Kidney glomerular epithelial cell (primary cell): ENCODE data around the gene AP1G1.
"Not testable (repeated sequence)": the region's sequence is repeated elsewhere in the genome, so short reads cannot be mapped to it uniquely, and the experiment has no call there.

Source experiments
- DNase-seq: peaks from one replicate; lab custom pipeline; 2025; lab: John Stamatoyannopoulos, UW

The AP1G1 gene

DNA sequence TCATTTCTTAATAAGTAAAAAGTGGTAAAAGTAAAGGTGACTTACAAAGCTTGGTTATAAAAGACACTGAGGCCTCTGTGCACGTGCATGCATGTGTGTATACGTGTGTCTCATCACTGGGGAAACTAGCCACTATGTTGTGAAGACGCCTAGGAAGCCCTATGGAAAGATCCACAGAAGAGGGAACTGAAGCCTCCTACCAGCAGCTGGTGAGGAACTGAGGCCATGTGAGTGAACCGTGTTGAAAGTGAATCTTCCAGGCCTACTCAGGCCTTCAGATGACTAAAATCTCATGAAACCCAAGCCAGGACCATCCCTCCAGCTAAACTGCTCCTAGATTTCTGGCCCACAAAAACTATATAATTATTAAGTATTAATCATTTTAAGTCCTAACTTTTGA is 107.8 kb downstream of the AP1G1 start:
- no peak for DNase-seq

GRCh38 chr16:71698491-71698890 is 110.1 kb downstream of the AP1G1 start:
- no peak for DNase-seq

- no peak for DNase-seq
Measured at GRCh38 chr16:71693164-71693563, 115.5 kb downstream of the AP1G1 start.

DNA sequence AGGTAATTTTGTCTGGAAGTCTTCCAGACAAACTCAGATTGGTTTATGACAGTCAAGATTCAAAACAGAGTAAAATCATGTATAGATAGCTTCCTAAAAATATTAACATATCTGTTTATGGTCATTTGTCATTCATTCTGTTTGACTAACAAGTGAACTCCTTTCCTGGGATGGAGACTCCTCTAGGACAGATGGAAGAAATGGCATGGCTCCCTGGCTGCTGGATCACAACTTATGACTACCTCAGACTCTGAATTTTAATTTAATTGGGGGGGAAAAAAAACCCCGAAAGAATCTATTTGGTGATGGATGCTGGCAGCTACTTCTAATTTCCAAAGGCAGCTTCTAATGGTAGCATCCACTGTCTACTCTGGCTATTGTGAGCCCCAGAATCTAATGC is 118.7 kb downstream of the AP1G1 start:
- no peak for DNase-seq

GRCh38 chr16:71687861-71688260 is 120.8 kb downstream of the AP1G1 start:
- no peak for DNase-seq

- DNase-seq, result not testable (repeated sequence)
Measured at GRCh38 chr16:71684280-71684679, 124.4 kb downstream of the AP1G1 start.

GRCh38 chr16:71681360-71681759 is 127.3 kb downstream of the AP1G1 start:
- DNase-seq, result no peak
